Mucosa of descending colon (tissue), 3 donors: ENCODE results near the gene FNDC3A. TPM values are rescaled to one million over a fixed set of nuclear protein-coding genes. Genes with fewer than 3 reads are reported as not detected.
"Not testable (repeated sequence)": the region's sequence is repeated elsewhere in the genome, so short reads cannot be mapped to it uniquely, and the experiment has no call there.

ENCODE experiments used
- ATAC-seq: fragments of 200-7000 bp; cut with Tn5 transposase; one replicate; pipeline ENCODE4 v1.9.1; 2020; ENCODE audit warnings: mild to moderate bottlenecking, moderate library complexity
- DNase-seq, 3 donors: peaks; one replicate each; pipeline ENCODE4 v3.0.0-alpha.2; 2020
- H3K36me3 ChIP-seq: fragments of 200-600 bp; one replicate; pipeline ENCODE4 v1.8.0; 2021; ENCODE audit warnings: low read depth, mild to moderate bottlenecking
- H3K4me1 ChIP-seq: fragments of 200-600 bp; one replicate; pipeline ENCODE4 v1.8.0; 2021; ENCODE audit warnings: low read depth, mild to moderate bottlenecking
- H3K4me3 ChIP-seq: fragments of 200-600 bp; one replicate; pipeline ENCODE4 v1.8.0; 2021; ENCODE audit warnings: mild to moderate bottlenecking
- H3K9me3 ChIP-seq: fragments of 200-600 bp; one replicate; pipeline ENCODE4 v1.8.0; 2021; ENCODE audit warnings: mild to moderate bottlenecking
- CTCF ChIP-seq: fragments of 200-600 bp; IDR thresholded peaks from one replicate; pipeline ENCODE4 v1.8.0; 2022; ENCODE audit warnings: antibody characterized with exemption, mild to moderate bottlenecking
- intact Hi-C, 2 donors: fragments of 100-400 bp; cut with DNase I in 1 of 2; cut with micrococcal nuclease in 1 of 2; formaldehyde crosslinking; loops; one replicate each; pipeline versions ENCODE4 v1.11.0 to v1.11.1; 2022; cut with DNase I, micrococcal nuclease
- total RNA-seq, 3 donors: library from RNA; stranded (reverse); fragmentation: NEBNext Ultra II Directional in 2 of 3; extraction: Animal tissue kit (Norgen Biotek cat#: 25700) in 2 of 3; gene quantifications; one replicate each; pipeline versions ENCODE4 v1.2.1 to v1.2.4, GENCODE V29; 2021 to 2023
- donor health status: DM: no; HTN: no; CAD: no; lungs with moderate emphysema.
- donor health status: DM: no; HTN: no; CAD: no.
- donor health status: DM: no; HTN: yes; CAD: no.

Gene FNDC3A
- total RNA-seq, 3 donors from 2014 or later, result 46.6 to 63.6 (median 47.3) TPM

- TF ChIP-seq CTCF, result no peak
- Histone ChIP-seq H3K4me1 (no peaks in the 10 kb centered on the region), H3K36me3 (no peaks in the 10 kb centered on the region), H3K9me3 (no peaks in the 10 kb centered on the region), H3K4me3 (no peak overlapping the region)
- intact Hi-C loops, result no loop called here
- DNase-seq, result no peak
- ATAC-seq, result no peak
Observed at GRCh38 chr13:49053906-49054305, 78.2 kb downstream of the FNDC3A start.

- no peaks in the 10 kb centered on the region for H3K36me3 ChIP-seq
- ATAC-seq (no peak), DNase-seq (no peak)
- TF ChIP-seq CTCF, result no peak
- no peak overlapping the region for H3K4me3 ChIP-seq
- intact Hi-C loops, result no loop called here
- H3K4me1 ChIP-seq, result no peaks in the 10 kb centered on the region
- no peaks in the 10 kb centered on the region for H3K9me3 ChIP-seq
Observed at GRCh38 chr13:49055021-49055420, 79.3 kb downstream of the FNDC3A start.

GRCh38 chr13:49057176-49057575 is 81.5 kb downstream of the FNDC3A start:
- ATAC-seq (no peak), DNase-seq (no peak)
- H3K36me3 ChIP-seq, result no peaks in the 10 kb centered on the region
- H3K4me3 ChIP-seq, result no peak overlapping the region
- intact Hi-C loops, result no loop called here
- no peak for TF ChIP-seq CTCF
- H3K4me1 ChIP-seq, result no peaks in the 10 kb centered on the region
- H3K9me3 ChIP-seq, result no peaks in the 10 kb centered on the region

GRCh38 chr13:49058761-49059160 is 83.0 kb downstream of the FNDC3A start:
- Histone ChIP-seq H3K36me3 (no peaks in the 10 kb centered on the region), H3K4me1 (no peaks in the 10 kb centered on the region), H3K4me3 (no peak overlapping the region), H3K9me3 (no peaks in the 10 kb centered on the region)
- intact Hi-C loops, result no loop called here
- ATAC-seq (no peak), DNase-seq (no peak)
- no peak for TF ChIP-seq CTCF

GRCh38 chr13:49060678-49061387 is 85.1 kb downstream of the FNDC3A start:
- Histone ChIP-seq H3K9me3 (no peaks in the 10 kb centered on the region), H3K4me3 (no peak overlapping the region), H3K36me3 (no peaks in the 10 kb centered on the region), H3K4me1 (no peaks in the 10 kb centered on the region)
- intact Hi-C loops, result no loop called here
- ATAC-seq, result no peak
- TF ChIP-seq CTCF, result no peak
- DNase-seq, result no peak

- H3K4me1 ChIP-seq, H3K36me3 ChIP-seq, ATAC-seq, intact Hi-C loops, H3K9me3 ChIP-seq, H3K4me3 ChIP-seq, DNase-seq: not testable (repeated sequence)
Observed at GRCh38 chr13:49061388-49061752, 85.7 kb downstream of the FNDC3A start.
